Chondrocyte (in vitro differentiated cells): ENCODE measurements around the gene DNM3. TPM values are rescaled to one million over a fixed set of nuclear protein-coding genes. Genes with fewer than 3 reads are reported as not detected.
"Not testable (repeated sequence)": the region's sequence is repeated elsewhere in the genome, so short reads cannot be mapped to it uniquely, and the experiment has no call there.

Experiments used
- DNase-seq: peaks from one replicate; pipeline ENCODE4 v3.0.0; 2021; ENCODE audit warnings: mixed read lengths, low spot score
- H3K27ac Mint-ChIP-seq: one replicate; pipeline ENCODE4 v1.8.0; 2021; ENCODE audit warnings: mild to moderate bottlenecking, moderate library complexity, mixed read lengths; ENCODE audit not compliant: unreplicated experiment
- H3K27me3 Mint-ChIP-seq: 2 replicates; pipeline ENCODE4 v1.8.0; 2021; ENCODE audit warnings: low read depth, mixed read lengths
- H3K36me3 Mint-ChIP-seq: 2 replicates; pipeline ENCODE4 v1.8.0; 2021; ENCODE audit warnings: low read depth, mixed read lengths
- H3K4me1 Mint-ChIP-seq: 2 replicates; pipeline ENCODE4 v1.8.0; 2021; ENCODE audit warnings: low read depth, mild to moderate bottlenecking, mixed read lengths
- H3K4me3 Mint-ChIP-seq: one replicate; pipeline ENCODE4 v1.8.0; 2021; ENCODE audit warnings: mild to moderate bottlenecking, moderate library complexity, mixed read lengths; ENCODE audit not compliant: unreplicated experiment
- H3K9me3 Mint-ChIP-seq: 2 replicates; pipeline ENCODE4 v1.8.0; 2021; ENCODE audit warnings: low read depth, mixed read lengths
- CTCF ChIP-seq: fragments of 200-600 bp; sonication (generic); IDR thresholded peaks from 2 replicates; pipeline ENCODE4 v1.5.0; 2021; ENCODE audit warnings: antibody characterized with exemption, mild to moderate bottlenecking, moderate library complexity
- total RNA-seq: library from RNA; stranded (reverse); gene quantifications from 3 replicates; pipeline ENCODE4 v1.2.1, GENCODE V29; 2021

DNM3 gene
- total RNA-seq, 1 donor from 2014 or later: 12.4 TPM

DNA sequence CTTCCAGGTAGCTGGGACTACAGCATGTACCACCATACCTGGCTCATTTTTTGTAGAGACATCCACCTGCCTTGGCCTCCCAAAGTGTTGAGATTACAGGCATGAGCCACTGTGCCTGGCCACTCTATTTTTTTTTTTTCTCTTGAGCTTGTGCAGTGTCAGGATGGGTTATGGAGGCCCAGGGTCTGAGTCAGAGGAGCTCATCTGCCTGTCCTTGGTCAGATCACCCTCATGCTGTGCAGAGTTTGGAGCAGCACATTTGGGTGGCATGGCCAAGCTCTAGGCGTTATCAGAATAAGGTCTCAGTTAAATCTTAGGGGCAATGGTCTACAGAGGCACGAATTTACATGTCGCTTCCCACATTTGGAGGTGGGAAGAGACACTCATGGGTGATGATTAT lies 43.0 kb upstream of the DNM3 start:
- H3K9me3 Mint-ChIP-seq: no peaks in the 10 kb centered on the region

DNA sequence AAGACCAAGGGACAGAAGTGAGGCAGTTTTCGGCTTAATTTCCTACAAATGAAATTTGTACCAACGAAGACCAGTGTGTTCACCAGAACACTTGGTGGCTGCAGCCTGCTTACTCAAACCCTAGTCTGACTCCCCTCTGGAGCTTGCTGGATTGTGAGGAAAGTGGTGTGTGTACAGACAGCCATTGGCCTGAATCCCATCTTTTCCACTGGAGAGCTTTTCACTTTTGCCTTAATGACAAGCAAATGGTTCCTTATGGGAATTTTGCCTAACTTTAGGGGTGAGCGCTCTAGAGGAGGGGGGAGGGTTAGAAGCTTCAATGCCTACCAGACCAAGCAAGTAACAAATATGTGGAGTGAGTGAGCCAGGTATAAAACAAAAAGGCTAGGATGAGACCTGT lies 42.5 kb upstream of the DNM3 start:
- no peak overlapping the region for H3K27ac Mint-ChIP-seq
- H3K36me3 Mint-ChIP-seq: peaks cover 15% of the 10 kb centered on the region

More for the DNA sequence above, 43.0 kb upstream of the DNM3 start:
- H3K4me1 Mint-ChIP-seq: peaks cover 12% of the 10 kb centered on the region
- H3K27ac Mint-ChIP-seq: no peak overlapping the region
- no peak for TF ChIP-seq CTCF
- no peak for DNase-seq
- no peaks in the 10 kb centered on the region for H3K27me3 Mint-ChIP-seq
- H3K36me3 Mint-ChIP-seq: peaks cover 16% of the 10 kb centered on the region
- H3K4me3 Mint-ChIP-seq: no peak overlapping the region

GRCh38 chr1:171799166-171799565 lies 42.1 kb upstream of the DNM3 start:
- H3K36me3 Mint-ChIP-seq: peaks cover 15% of the 10 kb centered on the region
- peaks cover 5% of the 10 kb centered on the region for H3K4me1 Mint-ChIP-seq
- H3K27me3 Mint-ChIP-seq: no peaks in the 10 kb centered on the region
- DNase-seq: no peak
- no peak overlapping the region for H3K27ac Mint-ChIP-seq
- no peaks in the 10 kb centered on the region for H3K9me3 Mint-ChIP-seq
- no peak overlapping the region for H3K4me3 Mint-ChIP-seq
- no peak for TF ChIP-seq CTCF

More for the DNA sequence above, 42.5 kb upstream of the DNM3 start:
- no peak for TF ChIP-seq CTCF
- Mint-ChIP-seq H3K4me1 (peaks cover 9% of the 10 kb centered on the region), H3K9me3 (no peaks in the 10 kb centered on the region), H3K27me3 (no peaks in the 10 kb centered on the region), H3K4me3 (no peak overlapping the region)
- no peak for DNase-seq

GRCh38 chr1:171799698-171800097 lies 41.6 kb upstream of the DNM3 start:
- not testable (repeated sequence) for H3K27ac Mint-ChIP-seq, H3K4me3 Mint-ChIP-seq, DNase-seq, H3K4me1 Mint-ChIP-seq, H3K27me3 Mint-ChIP-seq, H3K9me3 Mint-ChIP-seq
- H3K36me3 Mint-ChIP-seq: peaks cover 11% of the 10 kb centered on the region

DNA sequence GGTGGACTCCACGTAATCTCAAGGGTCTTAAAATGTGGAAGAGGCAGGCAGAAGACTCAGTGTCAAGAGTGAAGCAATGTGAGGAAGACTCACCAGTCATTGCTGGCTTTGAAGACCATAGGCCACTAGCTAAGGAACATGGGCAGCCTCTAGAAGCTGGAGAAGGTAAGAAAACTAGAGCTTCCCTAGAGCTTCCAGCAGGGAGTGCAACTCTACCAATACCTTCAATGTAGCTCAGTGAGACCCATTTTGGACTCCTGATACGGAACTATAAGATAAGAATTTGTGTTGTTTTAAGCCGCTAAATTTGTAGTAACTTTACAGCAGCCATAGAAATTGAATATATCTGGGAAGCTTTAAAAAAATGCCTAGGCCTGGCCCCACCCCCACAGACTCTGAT lies 41.0 kb upstream of the DNM3 start:
- H3K27me3 Mint-ChIP-seq: no peaks in the 10 kb centered on the region
- H3K27ac Mint-ChIP-seq: no peak overlapping the region

More for the DNA sequence above, 41.0 kb upstream of the DNM3 start:
- TF ChIP-seq CTCF: no peak
- no peak for DNase-seq
- Mint-ChIP-seq H3K36me3 (peaks cover 8% of the 10 kb centered on the region), H3K4me3 (no peak overlapping the region), H3K9me3 (no peaks in the 10 kb centered on the region), H3K4me1 (no peaks in the 10 kb centered on the region)
